Lower leg skin (tissue), 4 donors: ENCODE measurements around the gene OR1F1. TPM values are rescaled to one million over a fixed set of nuclear protein-coding genes. Genes with fewer than 3 reads are reported as not detected.
A peak's percentile ranks its signal among the peaks of the same experiment; 100 is the strongest.

Source experiments
- DNase-seq, 2 donors: peaks; one replicate each; pipeline ENCODE4 v3.0.0-alpha.2; 2019; ENCODE audit warnings: low spot score in 2 of 2
- H3K4me3 ChIP-seq: fragments of 200-600 bp; sonication (generic); 2 replicates; pipeline ENCODE4 v1.5.1; 2017; ENCODE audit warnings: mild to moderate bottlenecking, low read depth; ENCODE audit not compliant: poor library complexity, severe bottlenecking
- CTCF ChIP-seq, 3 donors: fragments of 450-650 bp; IDR thresholded peaks; one replicate each; pipeline ENCODE4 v1.5.1; 2016; ENCODE audit warnings: antibody characterized with exemption in 3 of 3, mild to moderate bottlenecking in 3 of 3, moderate library complexity in 2 of 3
- POLR2A ChIP-seq, 2 donors: fragments of 450-650 bp; IDR thresholded peaks; one replicate each; pipeline ENCODE4 v1.6.1; 2016 to 2017; ENCODE audit warnings: antibody characterized with exemption in 2 of 2, mild to moderate bottlenecking in 1 of 2, moderate library complexity in 1 of 2
- WGBS, 2 donors: methylation state at CpG; one replicate each; pipeline ENCODE4 v1.1.5; 2018; 5-methylcytosine and 5-hydroxymethylcytosine counted together
- intact Hi-C: fragments of 100-400 bp; cut with DNase I; formaldehyde crosslinking; loops from one replicate; pipeline ENCODE4 v1.15.0; 2023; ENCODE audit warnings: low total_unique reads
- total RNA-seq, 4 donors: library from RNA; depleted of rRNA; stranded (reverse); fragments of >200 nt; gene quantifications; one replicate each; pipeline ENCODE4 v1.1.0, GENCODE V29; 2016

The OR1F1 gene
- total RNA-seq, 4 donors from 2014 or later = not detected

DNA sequence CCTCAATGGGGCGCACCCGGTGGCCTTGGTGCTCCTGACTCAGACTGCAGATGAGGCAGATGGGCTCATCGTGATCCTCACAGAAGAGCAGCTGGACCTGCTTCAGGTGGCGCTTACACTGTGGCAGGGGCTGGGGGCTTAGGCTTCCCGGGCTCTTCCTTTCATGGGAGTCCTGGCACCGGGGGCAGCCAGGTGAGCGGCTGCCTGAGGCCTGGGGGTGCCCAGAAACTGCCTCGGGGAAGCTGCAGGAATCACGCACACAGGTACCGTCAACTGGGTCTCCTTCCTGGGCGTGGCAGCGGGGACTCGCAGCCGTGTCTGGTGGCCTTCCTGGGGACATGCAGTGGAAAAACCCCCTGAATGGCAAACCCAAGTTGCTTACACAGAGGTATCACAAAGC is 61.4 kb downstream of the OR1F1 start:
- 75 to 87% methylated on average over 10 to 13 of the region's 14 CpGs for WGBS, 2 donors
- no peak overlapping the region for H3K4me3 ChIP-seq

GRCh38 chr16:3252967-3253366 is 65.0 kb downstream of the OR1F1 start:
- H3K4me3 ChIP-seq = no peak overlapping the region
- intact Hi-C loops = no loop called here
- WGBS, 2 donors = 63 to 67% methylated on average over 4 of the region's 4 CpGs
- no peak for TF ChIP-seq CTCF (IDR thresholded peaks at IDR 0.05)
- TF ChIP-seq POLR2A (IDR thresholded peaks at IDR 0.05) = no peak
- DNase-seq = peak in 1 of 2 donors; percentile 2

More for the DNA sequence above, 61.4 kb downstream of the OR1F1 start:
- DNase-seq = peak in 1 of 2 donors; percentile 76
- intact Hi-C loops = no loop called here
- TF ChIP-seq POLR2A (IDR thresholded peaks at IDR 0.05) = no peak
- TF ChIP-seq CTCF (IDR thresholded peaks at IDR 0.05) = no peak

- peak in 1 of 2 donors; percentile 66 for DNase-seq
- WGBS, 2 donors = 61 to 64% methylated on average over 29 to 33 of the region's 35 CpGs
- intact Hi-C loops = no loop called here
- H3K4me3 ChIP-seq = no peak overlapping the region
- TF ChIP-seq POLR2A (IDR thresholded peaks at IDR 0.05) (no peak), CTCF (IDR thresholded peaks at IDR 0.05) (no peak)
Measured at GRCh38 chr16:3254309-3254708, 66.3 kb downstream of the OR1F1 start.

Other genes starting within 250 kb of the OR1F1 start
- gene KREMEN2, start 223.9 kb upstream of the OR1F1 start, total RNA-seq = 1 to 10 TPM; 1.9 to 3.8 (median 2.5) TPM
- 10 to 100 TPM in 2 of 4 donors, 1 to 10 TPM in 2; 6.2 to 17.9 (median 10.6) TPM for gene PAQR4, start 218.9 kb upstream of the OR1F1 start, total RNA-seq
- gene PKMYT1, start 207.8 kb upstream of the OR1F1 start, total RNA-seq = 1 to 10 TPM; 3.0 to 7.4 (median 3.9) TPM
- under 1 TPM in 2 of 4 donors, not detected in 2; 0.15 to 0.23 TPM for gene CLDN9, start 175.3 kb upstream of the OR1F1 start, total RNA-seq
- gene CLDN6, start 170.0 kb upstream of the OR1F1 start, total RNA-seq = not detected
- gene TNFRSF12A, start 167.8 kb upstream of the OR1F1 start, total RNA-seq = 10 to 100 TPM; 11.7 to 60.0 (median 23.6) TPM
- gene HCFC1R1, start 164.3 kb upstream of the OR1F1 start, total RNA-seq = 10 to 100 TPM; 27.5 to 41.5 (median 31.9) TPM
- 10 to 100 TPM; 13.2 to 22.1 (median 20.1) TPM for gene THOC6, start 164.2 kb upstream of the OR1F1 start, total RNA-seq
- 100 to 1,000 TPM in 3 of 4 donors, 10 to 100 TPM in 1; 87.2 to 115 (median 106) TPM for gene BICDL2, start 151.3 kb upstream of the OR1F1 start, total RNA-seq
- under 1 TPM in 3 of 4 donors, not detected in 1; 0.30 to 0.81 (median 0.49) TPM for gene MMP25, start 141.6 kb upstream of the OR1F1 start, total RNA-seq
- 1 to 10 TPM in 3 of 4 donors, under 1 TPM in 1; 0.80 to 7.2 (median 5.1) TPM for gene IL32, start 122.6 kb upstream of the OR1F1 start, total RNA-seq
- not detected for gene ZSCAN10, start 88.9 kb upstream of the OR1F1 start, total RNA-seq
- gene ZNF205, start 75.6 kb upstream of the OR1F1 start, total RNA-seq = 10 to 100 TPM; 15.1 to 25.3 (median 18.5) TPM
- gene ZNF213, start 53.2 kb upstream of the OR1F1 start, total RNA-seq = 10 to 100 TPM; 10.7 to 18.0 (median 14.6) TPM
- 1 to 10 TPM; 2.2 to 5.7 (median 3.9) TPM for gene ZNF200, start 47.0 kb downstream of the OR1F1 start, total RNA-seq
- gene MEFV, start 68.4 kb downstream of the OR1F1 start, total RNA-seq = 1 to 10 TPM in 2 of 4 donors, under 1 TPM in 2; 0.80 to 3.3 (median 1.8) TPM
- gene ZNF263, start 95.3 kb downstream of the OR1F1 start, total RNA-seq = 10 to 100 TPM; 40.4 to 62.3 (median 55.2) TPM
- 1 to 10 TPM; 1.9 to 6.9 (median 3.0) TPM for gene TIGD7, start 117.2 kb downstream of the OR1F1 start, total RNA-seq
- gene ZNF75A, start 117.3 kb downstream of the OR1F1 start, total RNA-seq = 10 to 100 TPM; 13.3 to 23.5 (median 18.2) TPM
- under 1 TPM in 2 of 4 donors, not detected in 2; 0.39 to 0.88 TPM for gene OR2C1, start 167.7 kb downstream of the OR1F1 start, total RNA-seq
- gene ZSCAN32, start 212.8 kb downstream of the OR1F1 start, total RNA-seq = 10 to 100 TPM in 2 of 4 donors, 1 to 10 TPM in 2; 8.2 to 16.4 (median 11.7) TPM
- gene ZNF174, start 213.0 kb downstream of the OR1F1 start, total RNA-seq = 10 to 100 TPM; 12.3 to 16.4 (median 13.4) TPM